Measurements from ENCODE around the gene DUSP28. TPM values are rescaled to one million over a fixed set of nuclear protein-coding genes. Genes with fewer than 3 reads are reported as not detected.
A peak's percentile ranks its signal among the peaks of the same experiment; 100 is the strongest.

The DUSP28 gene
- total RNA-seq, 1 donor from 2014 or later = 5.3 TPM

GRCh38 chr2:240569998-240570530 lies 9.9 kb downstream of the DUSP28 start:
- H3K27me3 ChIP-seq = no peaks in the 10 kb centered on the region
- TF ChIP-seq CTCF (IDR thresholded peaks at IDR 0.05) = no peak
- H3K36me3 ChIP-seq = peaks cover 24% of the 10 kb centered on the region
- intact Hi-C loops (cut with DNase I) = no loop called here
- peaks cover 45% of the 10 kb centered on the region for H3K4me1 ChIP-seq
- DNase-seq (peak; percentile 65), ATAC-seq (no peak)
- H3K4me3 ChIP-seq = peak overlapping the region; percentile 78
- H3K9me3 ChIP-seq = no peaks in the 10 kb centered on the region
- peak overlapping the region; percentile 83 for H3K27ac ChIP-seq

- Histone ChIP-seq H3K27ac (no peak overlapping the region), H3K4me3 (no peak overlapping the region), H3K4me1 (peaks cover 38% of the 10 kb centered on the region), H3K27me3 (no peaks in the 10 kb centered on the region), H3K36me3 (peaks cover 31% of the 10 kb centered on the region), H3K9me3 (no peaks in the 10 kb centered on the region)
- ATAC-seq (no peak), DNase-seq (peak; percentile 60)
- TF ChIP-seq CTCF (IDR thresholded peaks at IDR 0.05) = no peak
- intact Hi-C loops (cut with DNase I) = no loop called here
Observed at GRCh38 chr2:240570531-240571313, 10.6 kb downstream of the DUSP28 start.

- H3K4me1 ChIP-seq = peaks cover 32% of the 10 kb centered on the region
- H3K4me3 ChIP-seq = no peak overlapping the region
- no peak overlapping the region for H3K27ac ChIP-seq
- peaks cover 37% of the 10 kb centered on the region for H3K36me3 ChIP-seq
- DNase-seq (peak; percentile 40), ATAC-seq (no peak)
- no peak for TF ChIP-seq CTCF (IDR thresholded peaks at IDR 0.05)
- H3K9me3 ChIP-seq = no peaks in the 10 kb centered on the region
- intact Hi-C loops (cut with DNase I) = no loop called here
- H3K27me3 ChIP-seq = no peaks in the 10 kb centered on the region
Observed at GRCh38 chr2:240571314-240571973, 11.3 kb downstream of the DUSP28 start.

- intact Hi-C loops (cut with DNase I) = no loop called here
- TF ChIP-seq CTCF (IDR thresholded peaks at IDR 0.05) = no peak
- Histone ChIP-seq H3K4me1 (peaks cover 23% of the 10 kb centered on the region), H3K27me3 (no peaks in the 10 kb centered on the region), H3K36me3 (peaks cover 47% of the 10 kb centered on the region), H3K4me3 (no peak overlapping the region), H3K9me3 (no peaks in the 10 kb centered on the region), H3K27ac (no peak overlapping the region)
- ATAC-seq = no peak
- peak; percentile 63 for DNase-seq
Observed at GRCh38 chr2:240572141-240573031, 12.2 kb downstream of the DUSP28 start.

- H3K27ac ChIP-seq = no peak overlapping the region
- H3K4me3 ChIP-seq = no peak overlapping the region
- H3K36me3 ChIP-seq = peaks cover 54% of the 10 kb centered on the region
- intact Hi-C loops (cut with DNase I) = no loop called here
- ATAC-seq = no peak
- TF ChIP-seq CTCF (IDR thresholded peaks at IDR 0.05) = no peak
- DNase-seq = peak; percentile 64
- no peaks in the 10 kb centered on the region for H3K27me3 ChIP-seq
- peaks cover 19% of the 10 kb centered on the region for H3K4me1 ChIP-seq
- H3K9me3 ChIP-seq = no peaks in the 10 kb centered on the region
Observed at GRCh38 chr2:240573071-240573515, 12.9 kb downstream of the DUSP28 start.
